GM23338 (cell line): ENCODE data around the gene ACOX2. TPM values are rescaled to one million over a fixed set of nuclear protein-coding genes. Genes with fewer than 3 reads are reported as not detected.

Experiments
- ATAC-seq: fragments of 200-7000 bp; cut with Tn5 transposase; 3 replicates; pipeline ENCODE4 v1.9.1; 2020
- DNase-seq: peaks from one replicate; pipeline ENCODE4 v3.0.0-alpha.2; 2015; ENCODE audit warnings: low spot score
- H2AFZ ChIP-seq: fragments of 200-600 bp; sonication (generic); 2 replicates; pipeline ENCODE4 v1.8.0; 2016; ENCODE audit warnings: antibody characterized with exemption, mild to moderate bottlenecking, moderate library complexity
- H3F3A ChIP-seq: fragments of 200-600 bp; sonication (generic); replicated peaks from 2 replicates; pipeline ENCODE4 v1.8.0; 2017; ENCODE audit warnings: antibody characterized with exemption, mixed run types, low read depth
- H3K27ac ChIP-seq: fragments of 200-600 bp; sonication (generic); 2 replicates; pipeline ENCODE4 v1.6.1; 2016; ENCODE audit warnings: low read depth
- H3K27me3 ChIP-seq: fragments of 200-600 bp; sonication (generic); 2 replicates; pipeline ENCODE4 v1.8.0; 2016; ENCODE audit warnings: mild to moderate bottlenecking, mixed run types, moderate library complexity; ENCODE audit not compliant: insufficient read depth
- H3K36me3 ChIP-seq: fragments of 200-600 bp; sonication (generic); 2 replicates; pipeline ENCODE4 v1.8.0; 2016; ENCODE audit warnings: mild to moderate bottlenecking; ENCODE audit not compliant: insufficient read depth
- H3K4me1 ChIP-seq: fragments of 200-600 bp; sonication (generic); 2 replicates; pipeline ENCODE4 v1.8.0; 2016; ENCODE audit warnings: mild to moderate bottlenecking, moderate library complexity; ENCODE audit not compliant: insufficient read depth
- H3K4me2 ChIP-seq: fragments of 200-600 bp; sonication (generic); 2 replicates; pipeline ENCODE4 v1.7.1; 2017; ENCODE audit warnings: mixed run types
- H3K4me3 ChIP-seq: fragments of 200-600 bp; sonication (generic); 2 replicates; pipeline ENCODE4 v1.6.1; 2016; ENCODE audit warnings: mixed run types
- H3K79me2 ChIP-seq: fragments of 200-600 bp; sonication (generic); replicated peaks from 2 replicates; pipeline ENCODE4 v1.8.0; 2017; ENCODE audit warnings: mild to moderate bottlenecking; ENCODE audit not compliant: insufficient read depth
- H3K9me2 ChIP-seq: fragments of 200-600 bp; sonication (generic); 2 replicates; pipeline ENCODE4 v1.8.0; 2017; ENCODE audit not compliant: insufficient read depth
- H4K20me1 ChIP-seq: fragments of 200-600 bp; sonication (generic); replicated peaks from 2 replicates; pipeline ENCODE4 v1.8.0; 2017; ENCODE audit warnings: mild to moderate bottlenecking; ENCODE audit not compliant: insufficient read depth
- H3K27ac Mint-ChIP-seq: 2 replicates; pipeline ENCODE4 v1.8.0; 2020; ENCODE audit warnings: inconsistent platforms, mild to moderate bottlenecking, moderate library complexity, mixed read lengths
- H3K27me3 Mint-ChIP-seq: 3 replicates; pipeline ENCODE4 v1.8.0; 2022; ENCODE audit warnings: low read depth, mild to moderate bottlenecking, moderate library complexity, mixed read lengths, inconsistent platforms; ENCODE audit not compliant: insufficient read depth, poor library complexity
- H3K36me3 Mint-ChIP-seq: 3 replicates; pipeline ENCODE4 v1.8.0; 2021; ENCODE audit warnings: low read depth, mild to moderate bottlenecking, inconsistent platforms, moderate library complexity, mixed read lengths
- H3K4me1 Mint-ChIP-seq: 3 replicates; pipeline ENCODE4 v1.8.0; 2020; ENCODE audit warnings: mild to moderate bottlenecking, inconsistent platforms, mixed read lengths
- H3K4me3 Mint-ChIP-seq: 3 replicates; pipeline ENCODE4 v1.8.0; 2021; ENCODE audit warnings: moderate library complexity, mild to moderate bottlenecking, inconsistent platforms, mixed read lengths
- H3K9me3 Mint-ChIP-seq: 3 replicates; pipeline ENCODE4 v1.8.0; 2020; ENCODE audit warnings: moderate library complexity, mild to moderate bottlenecking, inconsistent platforms, mixed read lengths
- CREB1 ChIP-seq: fragments of 250-450 bp; sonication (Bioruptor Pico); IDR thresholded peaks from 2 replicates; pipeline ENCODE4 v1.5.0; 2020; ENCODE audit warnings: low read depth, mild to moderate bottlenecking, moderate library complexity
- ETS1 ChIP-seq: IDR thresholded peaks from 2 replicates; pipeline ENCODE4 v1.6.1; 2016; ENCODE audit warnings: antibody characterized with exemption
- JUNB ChIP-seq: IDR thresholded peaks from one replicate; pipeline ENCODE4 v1.6.1; 2016; ENCODE audit warnings: antibody characterized with exemption; ENCODE audit not compliant: unreplicated experiment
- POLR2AphosphoS5 ChIP-seq: IDR thresholded peaks from 2 replicates; pipeline ENCODE4 v1.6.1; 2016; ENCODE audit warnings: antibody characterized with exemption, low read depth
- ZNF114 ChIP-seq: fragments of 250-450 bp; sonication (Bioruptor Pico); IDR thresholded peaks from 2 replicates; pipeline ENCODE4 v1.5.0; 2020; ENCODE audit warnings: mild to moderate bottlenecking, moderate library complexity
- polyA plus RNA-seq: library from polyadenylated mRNA; unstranded; fragments of >200 nt; fragmentation: Nextera tagmentation; extraction: Ambion mirVana; gene quantifications from 2 replicates; pipeline ENCODE4 v1.2.1, GENCODE V29; 2016
- total RNA-seq: library from RNA; depleted of rRNA; stranded (reverse); fragments of >200 nt; shearing (Covaris generic); gene quantifications from 2 replicates; pipeline ENCODE4 v1.2.3, GENCODE V29; 2014
- TF ChIP-seq, protein P1 (sequence below), 2 experiments: fragments of 200-600 bp in 1 of 2; sonication (generic) in 1 of 2; conservative IDR thresholded peaks; 2 replicates each; pipeline versions ENCODE4 v1.5.1 to v1.6.1; 2016 to 2017; ENCODE audit warnings: antibody characterized with exemption in 2 of 2, low read depth in 2 of 2, mild to moderate bottlenecking in 2 of 2, moderate library complexity in 1 of 2
- TF ChIP-seq, protein P2 (sequence below): IDR thresholded peaks from one replicate; pipeline ENCODE4 v1.6.1; 2018; ENCODE audit warnings: antibody characterized with exemption; ENCODE audit not compliant: unreplicated experiment

Gene ACOX2
- total and polyA plus RNA-seq, 2 experiments from 2014 or later, result 1.1 to 1.9 TPM

- DNase-seq (no peak), ATAC-seq (peak; percentile 2; the same call in 1 of the 3 replicates)
- H3F3A ChIP-seq, result no peaks in the 10 kb centered on the region
- H3K4me1 ChIP-seq, result peaks cover 51% of the 10 kb centered on the region
- Mint-ChIP-seq H3K4me1 (peaks cover 60% of the 10 kb centered on the region), H3K27me3 (peaks cover 2% of the 10 kb centered on the region), H3K27ac (peak overlapping the region; percentile 25), H3K4me3 (peak overlapping the region; percentile 52; the same call in 2 of the 3 replicates), H3K36me3 (peaks cover 21% of the 10 kb centered on the region), H3K9me3 (no peaks in the 10 kb centered on the region; the same call in 2 of the 3 replicates)
- H3K36me3 ChIP-seq, result no peaks in the 10 kb centered on the region
- peaks cover 89% of the 10 kb centered on the region for H3K79me2 ChIP-seq
- peak overlapping the region; percentile 82 for H3K27ac ChIP-seq
- H3K27me3 ChIP-seq, result no peaks in the 10 kb centered on the region
- H3K4me3 ChIP-seq, result peak overlapping the region; percentile 31
- no peak overlapping the region for H2AFZ ChIP-seq
- H4K20me1 ChIP-seq, result peaks cover 12% of the 10 kb centered on the region; the same call in 1 of the 2 replicates
- H3K9me2 ChIP-seq, result no peaks in the 10 kb centered on the region
- TF ChIP-seq, protein P1, sequence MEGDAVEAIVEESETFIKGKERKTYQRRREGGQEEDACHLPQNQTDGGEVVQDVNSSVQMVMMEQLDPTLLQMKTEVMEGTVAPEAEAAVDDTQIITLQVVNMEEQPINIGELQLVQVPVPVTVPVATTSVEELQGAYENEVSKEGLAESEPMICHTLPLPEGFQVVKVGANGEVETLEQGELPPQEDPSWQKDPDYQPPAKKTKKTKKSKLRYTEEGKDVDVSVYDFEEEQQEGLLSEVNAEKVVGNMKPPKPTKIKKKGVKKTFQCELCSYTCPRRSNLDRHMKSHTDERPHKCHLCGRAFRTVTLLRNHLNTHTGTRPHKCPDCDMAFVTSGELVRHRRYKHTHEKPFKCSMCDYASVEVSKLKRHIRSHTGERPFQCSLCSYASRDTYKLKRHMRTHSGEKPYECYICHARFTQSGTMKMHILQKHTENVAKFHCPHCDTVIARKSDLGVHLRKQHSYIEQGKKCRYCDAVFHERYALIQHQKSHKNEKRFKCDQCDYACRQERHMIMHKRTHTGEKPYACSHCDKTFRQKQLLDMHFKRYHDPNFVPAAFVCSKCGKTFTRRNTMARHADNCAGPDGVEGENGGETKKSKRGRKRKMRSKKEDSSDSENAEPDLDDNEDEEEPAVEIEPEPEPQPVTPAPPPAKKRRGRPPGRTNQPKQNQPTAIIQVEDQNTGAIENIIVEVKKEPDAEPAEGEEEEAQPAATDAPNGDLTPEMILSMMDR (conservative IDR thresholded peaks at IDR 0.05; ENCODE audit: low read depth in 2 of 2), result no peak
- TF ChIP-seq ZNF114 (CRISPR knock-in tag), result no peak
- peak overlapping the region; percentile 68 for H3K4me2 ChIP-seq
These were observed 40.7 kb downstream of the ACOX2 start for GRCh38 chr3:58496206-58496857.

DNA sequence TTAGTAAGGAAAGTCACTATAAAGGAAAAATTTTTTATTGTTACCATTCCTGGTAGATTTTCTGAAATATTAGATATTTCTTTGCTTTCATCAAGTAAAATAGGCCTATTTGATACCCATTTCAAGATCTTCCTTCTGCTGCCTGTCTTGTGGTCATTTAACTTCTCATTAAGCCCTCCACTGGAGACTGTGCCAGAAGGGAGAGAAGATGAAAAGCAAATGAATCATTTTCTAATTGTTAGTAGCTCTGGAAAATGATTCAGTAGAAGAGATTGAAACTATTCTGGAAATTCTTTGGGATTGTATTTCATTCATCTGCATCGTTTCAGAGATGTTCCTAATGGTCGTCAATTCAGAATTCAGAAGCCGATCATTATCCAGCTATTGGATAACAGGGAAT lies 41.9 kb downstream of the ACOX2 start:
- Histone ChIP-seq H3F3A (no peaks in the 10 kb centered on the region), H4K20me1 (peaks cover 12% of the 10 kb centered on the region; the same call in 1 of the 2 replicates), H3K4me3 (no peak overlapping the region), H2AFZ (no peak overlapping the region), H3K27ac (no peak overlapping the region), H3K36me3 (no peaks in the 10 kb centered on the region), H3K79me2 (peaks cover 78% of the 10 kb centered on the region), H3K9me2 (no peaks in the 10 kb centered on the region), H3K27me3 (no peaks in the 10 kb centered on the region), H3K4me2 (peak overlapping the region; percentile 95; the same call in 1 of the 2 replicates), H3K4me1 (peaks cover 54% of the 10 kb centered on the region)
- H3K4me3 Mint-ChIP-seq, result peak overlapping the region; percentile 35; the same call in 1 of the 3 replicates
- DNase-seq, result no peak
- H3K27me3 Mint-ChIP-seq, result peaks cover 2% of the 10 kb centered on the region
- H3K27ac Mint-ChIP-seq, result no peak overlapping the region
- no peak for ATAC-seq
- H3K36me3 Mint-ChIP-seq, result peaks cover 12% of the 10 kb centered on the region
- TF ChIP-seq POLR2AphosphoS5 (no peak), ETS1 (no peak), CREB1 (CRISPR knock-in tag) (no peak), JUNB (no peak)
- peaks cover 64% of the 10 kb centered on the region for H3K4me1 Mint-ChIP-seq
- H3K9me3 Mint-ChIP-seq, result no peaks in the 10 kb centered on the region; the same call in 2 of the 3 replicates

DNA sequence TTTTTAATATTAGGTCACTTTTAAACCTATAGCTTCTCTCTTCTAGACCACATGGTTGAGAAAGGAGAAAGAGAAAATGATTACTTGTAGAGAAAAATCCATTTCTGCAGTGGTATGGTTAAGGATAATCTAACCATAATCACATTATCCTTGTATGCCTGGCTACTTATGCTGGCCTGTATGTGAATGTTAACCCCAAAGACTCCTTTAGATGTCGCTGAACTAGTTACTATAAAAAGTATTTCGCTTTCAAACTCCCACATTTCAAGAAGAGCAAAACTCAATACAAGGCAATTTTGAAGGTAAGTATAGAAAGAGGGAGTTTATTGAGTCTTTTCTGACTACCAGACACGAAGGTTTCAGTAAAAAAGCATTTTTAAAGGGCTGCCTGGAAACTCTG lies 42.9 kb downstream of the ACOX2 start:
- Mint-ChIP-seq H3K9me3 (no peaks in the 10 kb centered on the region; the same call in 2 of the 3 replicates), H3K27ac (no peak overlapping the region), H3K36me3 (peaks cover 6% of the 10 kb centered on the region), H3K27me3 (peaks cover 2% of the 10 kb centered on the region), H3K4me3 (peak overlapping the region; percentile 89), H3K4me1 (peaks cover 63% of the 10 kb centered on the region)
- peak overlapping the region; percentile 95 for H3K4me2 ChIP-seq
- H3K4me3 ChIP-seq, result peak overlapping the region; percentile 92
- H3K27ac ChIP-seq, result no peak overlapping the region
- H3K79me2 ChIP-seq, result peaks cover 68% of the 10 kb centered on the region
- H3K27me3 ChIP-seq, result no peaks in the 10 kb centered on the region
- H4K20me1 ChIP-seq, result peaks cover 12% of the 10 kb centered on the region; the same call in 1 of the 2 replicates
- DNase-seq, result no peak
- H3K36me3 ChIP-seq, result no peaks in the 10 kb centered on the region
- H3K4me1 ChIP-seq, result peaks cover 54% of the 10 kb centered on the region
- ATAC-seq, result no peak
- TF ChIP-seq, protein P1 (conservative IDR thresholded peaks at IDR 0.05; ENCODE audit: low read depth in 2 of 2), result 0 out of 4 replicates have a peak, but pooled peaks of 1 of the 2 experiments have one; percentile 8
- TF ChIP-seq, protein P2, sequence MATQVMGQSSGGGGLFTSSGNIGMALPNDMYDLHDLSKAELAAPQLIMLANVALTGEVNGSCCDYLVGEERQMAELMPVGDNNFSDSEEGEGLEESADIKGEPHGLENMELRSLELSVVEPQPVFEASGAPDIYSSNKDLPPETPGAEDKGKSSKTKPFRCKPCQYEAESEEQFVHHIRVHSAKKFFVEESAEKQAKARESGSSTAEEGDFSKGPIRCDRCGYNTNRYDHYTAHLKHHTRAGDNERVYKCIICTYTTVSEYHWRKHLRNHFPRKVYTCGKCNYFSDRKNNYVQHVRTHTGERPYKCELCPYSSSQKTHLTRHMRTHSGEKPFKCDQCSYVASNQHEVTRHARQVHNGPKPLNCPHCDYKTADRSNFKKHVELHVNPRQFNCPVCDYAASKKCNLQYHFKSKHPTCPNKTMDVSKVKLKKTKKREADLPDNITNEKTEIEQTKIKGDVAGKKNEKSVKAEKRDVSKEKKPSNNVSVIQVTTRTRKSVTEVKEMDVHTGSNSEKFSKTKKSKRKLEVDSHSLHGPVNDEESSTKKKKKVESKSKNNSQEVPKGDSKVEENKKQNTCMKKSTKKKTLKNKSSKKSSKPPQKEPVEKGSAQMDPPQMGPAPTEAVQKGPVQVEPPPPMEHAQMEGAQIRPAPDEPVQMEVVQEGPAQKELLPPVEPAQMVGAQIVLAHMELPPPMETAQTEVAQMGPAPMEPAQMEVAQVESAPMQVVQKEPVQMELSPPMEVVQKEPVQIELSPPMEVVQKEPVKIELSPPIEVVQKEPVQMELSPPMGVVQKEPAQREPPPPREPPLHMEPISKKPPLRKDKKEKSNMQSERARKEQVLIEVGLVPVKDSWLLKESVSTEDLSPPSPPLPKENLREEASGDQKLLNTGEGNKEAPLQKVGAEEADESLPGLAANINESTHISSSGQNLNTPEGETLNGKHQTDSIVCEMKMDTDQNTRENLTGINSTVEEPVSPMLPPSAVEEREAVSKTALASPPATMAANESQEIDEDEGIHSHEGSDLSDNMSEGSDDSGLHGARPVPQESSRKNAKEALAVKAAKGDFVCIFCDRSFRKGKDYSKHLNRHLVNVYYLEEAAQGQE, result no peak
- H3K9me2 ChIP-seq, result no peaks in the 10 kb centered on the region
- no peaks in the 10 kb centered on the region for H3F3A ChIP-seq
- H2AFZ ChIP-seq, result no peak overlapping the region
